Amniotic epithelial cell (primary cell): ENCODE data around the gene UBAC1.
"Not testable (repeated sequence)": the region's sequence is repeated elsewhere in the genome, so short reads cannot be mapped to it uniquely, and the experiment has no call there.

Source experiments
- DNase-seq: peaks from one replicate; pipeline ENCODE4 v3.0.0-alpha.2; 2010; ENCODE audit warnings: low read depth

Gene UBAC1

GRCh38 chr9:135920973-135921585 is 40.1 kb downstream of the UBAC1 start:
- DNase-seq, result no peak

GRCh38 chr9:135920256-135920930 is 40.8 kb downstream of the UBAC1 start:
- no peak for DNase-seq

- DNase-seq, result no peak
Observed at GRCh38 chr9:135919318-135919890, 41.8 kb downstream of the UBAC1 start.

GRCh38 chr9:135916227-135916626 is 44.9 kb downstream of the UBAC1 start:
- DNase-seq, result not testable (repeated sequence)

GRCh38 chr9:135914921-135915320 is 46.3 kb downstream of the UBAC1 start:
- DNase-seq, result no peak

- DNase-seq, result not testable (repeated sequence)
Observed at GRCh38 chr9:135911233-135911632, 49.9 kb downstream of the UBAC1 start.

- DNase-seq, result no peak
Observed at GRCh38 chr9:135910757-135911156, 50.4 kb downstream of the UBAC1 start.

GRCh38 chr9:135910216-135910615 is 51.0 kb downstream of the UBAC1 start:
- DNase-seq, result no peak

GRCh38 chr9:135909371-135909770 is 51.8 kb downstream of the UBAC1 start:
- DNase-seq, result no peak

GRCh38 chr9:135908754-135909204 is 52.4 kb downstream of the UBAC1 start:
- DNase-seq, result no peak

GRCh38 chr9:135908093-135908753 is 53.0 kb downstream of the UBAC1 start:
- DNase-seq, result no peak

GRCh38 chr9:135907431-135908092 is 53.6 kb downstream of the UBAC1 start, which contains the start of gene CAMSAP1:
TSS of gene CAMSAP1 (minus strand) at chr9:135907546. CDS start at chr9:135907159, 387 bp downstream.
- DNase-seq, result peak; percentile 86

- no peak for DNase-seq
Observed at GRCh38 chr9:135907006-135907430, 54.2 kb downstream of the UBAC1 start.

GRCh38 chr9:135906291-135907005 is 54.7 kb downstream of the UBAC1 start:
- DNase-seq, result peak; percentile 56

GRCh38 chr9:135905380-135906258 is 55.6 kb downstream of the UBAC1 start:
- DNase-seq, result no peak

GRCh38 chr9:135903786-135904520 is 57.2 kb downstream of the UBAC1 start:
- DNase-seq, result no peak

- DNase-seq, result no peak
Observed at GRCh38 chr9:135903358-135903656, 57.9 kb downstream of the UBAC1 start.

- no peak for DNase-seq
Observed at GRCh38 chr9:135902655-135903357, 58.4 kb downstream of the UBAC1 start.

GRCh38 chr9:135901826-135902225 is 59.3 kb downstream of the UBAC1 start:
- DNase-seq, result no peak
